Measurements from ENCODE around the gene PHTF1.

The PHTF1 gene

DNA sequence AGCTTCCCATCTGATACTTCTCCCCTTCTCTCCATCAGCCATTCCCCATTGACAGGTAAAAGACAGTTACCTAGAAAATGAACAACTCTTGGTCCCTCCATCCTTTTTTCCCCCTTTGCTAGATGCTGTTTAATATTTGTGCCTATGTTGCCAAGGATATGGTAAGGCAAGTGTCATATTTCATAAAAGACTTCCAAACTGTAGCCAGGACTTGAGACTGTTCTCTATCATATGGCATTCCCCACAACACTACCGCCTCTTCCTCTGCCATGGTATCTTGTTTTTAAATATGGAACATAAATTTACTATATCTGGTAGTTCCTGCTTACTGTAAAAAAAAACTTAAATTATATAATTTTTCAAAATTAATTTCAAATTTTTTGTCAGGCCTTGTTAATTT is 97.2 kb downstream of the PHTF1 start:
- DNase-seq: no peak

DNA sequence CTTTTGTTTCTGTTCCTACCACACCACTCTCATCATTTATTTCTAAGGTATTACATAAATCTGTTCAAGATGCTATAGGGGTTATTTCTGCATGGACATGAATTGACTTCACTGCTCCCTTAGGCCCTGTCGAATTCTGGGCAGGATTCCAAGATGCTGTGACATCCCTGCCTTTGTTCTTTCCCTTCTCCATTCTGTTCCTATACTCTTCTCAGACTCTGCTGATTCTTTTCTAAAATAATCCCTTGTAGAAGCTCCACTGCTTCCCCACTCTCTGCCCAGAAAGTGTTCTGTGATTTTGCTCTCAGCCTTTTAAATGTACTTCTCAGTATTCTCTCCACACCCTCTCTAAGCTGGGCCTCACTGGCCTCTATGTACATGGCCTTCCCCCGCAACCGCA is 99.2 kb downstream of the PHTF1 start:
- no peak for DNase-seq

DNA sequence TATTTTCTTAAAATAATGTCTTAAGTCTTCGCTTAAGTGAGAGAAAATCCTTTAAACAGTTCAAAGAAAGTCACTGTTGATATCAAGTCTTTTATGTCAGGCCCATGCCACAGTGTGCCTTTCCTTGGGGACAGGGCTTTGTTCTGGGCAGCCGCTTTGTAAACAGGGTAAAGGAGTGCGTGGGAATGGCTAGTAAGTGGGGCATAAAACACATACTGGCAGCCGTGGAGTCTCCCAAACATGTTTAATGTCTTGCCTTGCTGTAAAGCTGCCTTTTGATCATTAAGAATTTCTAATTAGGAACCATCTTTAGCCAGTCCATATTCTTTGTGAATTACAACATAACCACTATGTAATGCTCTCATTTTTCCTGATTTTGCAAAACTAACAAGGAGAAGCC is 99.7 kb downstream of the PHTF1 start:
- DNase-seq: no peak

DNA sequence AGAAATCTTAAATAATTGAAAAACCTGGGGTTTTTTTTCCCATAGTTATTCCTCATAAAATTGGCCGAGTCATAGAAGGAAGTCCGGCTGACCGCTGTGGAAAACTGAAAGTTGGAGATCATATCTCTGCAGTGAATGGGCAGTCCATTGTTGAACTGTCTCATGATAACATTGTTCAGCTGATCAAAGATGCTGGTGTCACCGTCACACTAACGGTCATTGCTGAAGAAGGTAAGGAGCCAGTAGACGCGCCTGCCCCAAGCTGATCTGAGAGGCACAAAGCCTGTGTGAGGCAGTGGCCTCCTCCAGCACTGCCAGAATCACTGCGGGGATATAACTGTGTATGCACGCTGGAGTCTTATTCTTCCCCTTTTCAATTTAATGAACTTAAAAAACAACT is 100.3 kb downstream of the PHTF1 start:
- no peak for DNase-seq

DNA sequence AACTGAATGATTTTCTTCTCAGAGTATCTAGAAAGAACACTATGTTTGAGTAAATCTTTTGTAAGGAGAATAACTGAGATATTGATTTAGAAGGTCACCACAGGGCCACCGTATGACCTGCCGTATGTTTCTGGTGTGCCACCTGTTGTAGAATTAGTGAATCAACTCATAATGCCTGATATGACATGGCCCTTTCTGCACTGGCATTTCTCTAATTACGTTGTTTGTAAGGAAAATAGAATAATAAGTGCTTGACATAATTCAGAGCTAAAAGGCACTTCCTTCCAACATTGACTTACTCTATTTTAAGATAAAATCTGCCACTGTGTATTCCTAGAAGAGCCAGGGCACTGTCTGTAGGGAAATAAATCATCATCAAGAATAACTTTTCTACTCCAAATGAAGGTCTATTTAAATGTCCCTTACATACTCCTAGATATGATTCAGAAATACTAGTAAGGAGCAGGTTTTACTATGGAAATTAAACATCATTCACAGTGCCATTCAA is 101.7 kb downstream of the PHTF1 start:
- no peak for DNase-seq

DNA sequence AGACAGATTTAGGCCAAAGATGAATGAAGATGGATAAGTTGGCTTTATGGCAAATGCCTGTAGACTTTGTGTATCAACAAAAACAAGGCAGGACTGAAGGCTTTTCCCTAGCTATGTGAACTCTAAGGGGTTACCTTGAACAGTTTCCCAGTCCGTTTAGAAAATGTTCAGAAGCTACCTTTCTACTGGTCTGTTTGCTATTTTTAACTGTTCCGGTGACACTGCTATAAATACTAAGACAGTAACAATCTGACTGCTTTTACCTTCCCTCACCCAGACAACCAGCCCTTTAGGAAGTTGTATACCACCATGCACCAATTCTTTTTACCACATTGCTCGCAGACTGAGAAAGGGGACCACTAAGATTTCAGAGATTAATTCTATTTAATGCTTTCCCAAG is 102.2 kb downstream of the PHTF1 start:
- DNase-seq: no peak

DNA sequence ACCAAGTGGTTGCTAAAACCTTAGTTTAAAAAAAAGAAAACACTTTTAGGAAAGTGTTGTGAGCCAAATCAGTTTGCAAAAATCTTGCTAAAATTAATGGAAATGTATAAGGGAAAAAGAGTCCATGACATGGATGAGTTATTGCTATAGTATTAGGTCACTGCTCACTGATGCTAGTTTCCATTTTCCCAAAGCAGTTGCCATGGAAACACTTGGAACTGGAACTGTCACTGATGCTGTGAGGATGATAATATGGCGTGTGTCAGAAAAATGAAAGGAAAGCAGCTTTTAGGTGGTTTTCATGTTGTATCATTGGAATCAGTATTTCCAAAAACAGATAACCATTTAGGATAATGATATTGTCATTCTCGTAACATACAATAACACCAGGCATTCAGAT is 104.4 kb downstream of the PHTF1 start:
- DNase-seq: no peak

DNA sequence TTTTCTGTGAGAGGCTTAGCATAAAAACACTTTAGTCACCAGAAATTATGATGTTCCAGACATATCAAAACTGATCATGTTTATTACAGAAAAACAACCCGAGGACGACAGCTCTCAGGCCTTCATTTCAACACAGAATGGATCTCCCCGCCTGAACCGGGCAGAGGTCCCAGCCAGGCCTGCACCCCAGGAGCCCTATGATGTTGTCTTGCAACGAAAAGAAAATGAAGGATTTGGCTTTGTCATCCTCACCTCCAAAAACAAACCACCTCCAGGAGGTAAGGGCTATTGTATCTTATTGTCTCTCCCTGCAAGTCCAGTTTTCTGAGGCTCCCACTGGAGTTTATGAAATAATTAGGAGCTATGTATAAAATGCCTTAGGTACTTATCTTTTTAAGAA is 105.5 kb downstream of the PHTF1 start:
- DNase-seq: no peak

DNA sequence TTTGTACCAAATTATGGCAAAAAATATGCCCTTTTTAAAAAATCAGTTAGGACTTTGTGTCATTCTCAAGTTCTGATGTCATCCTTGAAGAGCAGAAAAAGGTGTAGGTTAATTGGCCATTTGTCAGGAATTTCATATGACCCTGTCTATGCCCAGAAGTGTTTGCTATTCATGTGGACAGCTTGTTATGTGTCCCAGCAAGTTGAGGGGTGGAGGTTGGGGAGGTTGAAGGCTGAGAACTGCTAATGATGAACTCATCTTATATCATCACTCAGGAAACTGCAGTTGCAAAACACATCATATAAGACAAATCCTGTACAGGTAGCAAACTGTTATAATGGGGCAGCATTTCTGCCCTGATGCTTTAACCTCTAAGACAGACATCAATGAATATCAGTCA is 106.5 kb downstream of the PHTF1 start:
- no peak for DNase-seq

DNA sequence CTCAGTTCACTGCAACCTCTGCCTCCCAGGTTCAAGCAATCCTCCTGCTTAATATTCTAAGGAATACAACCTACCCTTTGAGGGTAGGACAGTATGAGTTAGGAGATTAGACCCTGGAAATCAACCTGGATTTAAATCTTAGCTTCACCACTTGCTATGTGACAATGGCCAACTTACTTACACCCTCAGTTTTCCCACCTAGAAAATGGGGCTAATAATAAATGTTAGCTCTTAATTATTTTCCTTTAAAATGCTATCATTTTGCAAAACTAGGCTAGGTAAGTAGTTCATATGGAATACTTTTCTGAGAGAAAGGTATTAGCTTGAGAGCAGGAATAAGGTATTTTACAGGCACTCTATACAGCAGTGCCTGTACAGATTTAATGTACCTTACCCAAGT is 110.8 kb downstream of the PHTF1 start:
- DNase-seq: no peak

DNA sequence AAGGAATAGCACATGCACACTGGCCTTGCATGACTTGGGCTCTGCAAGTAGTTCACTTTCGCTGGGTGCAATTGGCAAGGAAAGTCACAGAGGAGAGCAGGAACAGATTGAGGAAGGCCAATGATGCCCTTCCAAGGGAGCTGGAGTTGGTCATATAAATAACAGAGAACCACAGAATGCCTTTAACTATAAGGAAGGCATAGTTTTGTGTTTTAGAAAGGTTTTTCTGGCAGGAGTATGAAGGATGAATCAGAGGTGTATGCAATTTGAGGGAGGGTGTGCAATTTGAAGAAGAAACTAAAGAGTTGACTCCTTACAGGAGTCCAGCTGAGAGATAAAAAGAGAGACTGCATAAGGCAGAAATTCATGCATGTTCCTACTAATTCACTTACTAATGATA is 112.1 kb downstream of the PHTF1 start:
- DNase-seq: no peak

Measured in CD4-positive, alpha-beta T cell treated with Interleukin-4 for 4 hours (primary cell).